IMR-90 (cell line): ENCODE results near the gene FAM98B. TPM values are rescaled to one million over a fixed set of nuclear protein-coding genes. Genes with fewer than 3 reads are reported as not detected.

Experiments used
- ATAC-seq: fragments of 200-7000 bp; cut with Tn5 transposase; 2 replicates; pipeline ENCODE4 v1.9.1; 2020; ENCODE audit warnings: low read depth, mild to moderate bottlenecking, moderate library complexity
- BruUV-seq: library from RNA; stranded (reverse); fragments of 400-500 nt; replicated peaks from 2 replicates; lab custom pipeline; 2021; lab: Mats Ljungman, UMichigan
- CTCF ChIA-PET: fragments of 300-600 bp; formaldehyde crosslinking; extraction: SDS; loops from one replicate; lab custom pipeline; 2021; ENCODE audit warnings: antibody characterized with exemption; lab: Yijun Ruan, JAX
- POLR2A ChIA-PET: fragments of 300-600 bp; sonication (Branson Sonifier 250); formaldehyde crosslinking; loops from one replicate; lab custom pipeline; 2022; ENCODE audit warnings: antibody characterized with exemption; ENCODE audit not compliant: unreplicated experiment; lab: Charles Lee
- DNase-seq: peaks from one replicate; pipeline ENCODE4 v3.0.0; 2013
- H2AFZ ChIP-seq: replicated peaks from 2 replicates; pipeline ENCODE3; 2013; ENCODE audit warnings: low read length, mild to moderate bottlenecking; ENCODE audit not compliant: poor library complexity
- H2AK5ac ChIP-seq: 2 replicates; pipeline ENCODE4 v1.6.1; 2013; ENCODE audit warnings: low read depth, low read length, inconsistent platforms
- H2AK9ac ChIP-seq: replicated peaks from 2 replicates; pipeline ENCODE3; 2013; ENCODE audit warnings: mild to moderate bottlenecking, low read depth, low read length, moderate library complexity; ENCODE audit not compliant: poor library complexity
- H2BK120ac ChIP-seq: 2 replicates; pipeline ENCODE4 v1.6.1; 2013; ENCODE audit warnings: low read depth, low read length, inconsistent platforms
- H2BK15ac ChIP-seq: 3 replicates; pipeline ENCODE4 v1.6.1; 2013; ENCODE audit warnings: low read depth, low read length, inconsistent platforms
- H2BK20ac ChIP-seq: 2 replicates; pipeline ENCODE4 v1.6.1; 2013; ENCODE audit warnings: low read depth, mild to moderate bottlenecking, inconsistent platforms, low read length, moderate library complexity
- H2BK5ac ChIP-seq: 2 replicates; pipeline ENCODE4 v1.6.1; 2013; ENCODE audit warnings: mild to moderate bottlenecking, low read depth, low read length, inconsistent platforms; ENCODE audit not compliant: poor library complexity, severe bottlenecking
- H3K14ac ChIP-seq: replicated peaks from 2 replicates; pipeline ENCODE4 v1.6.1; 2013; ENCODE audit warnings: low read depth, low read length, inconsistent platforms
- H3K18ac ChIP-seq: 2 replicates; pipeline ENCODE4 v1.6.1; 2013; ENCODE audit warnings: low read depth, low read length, control low read depth
- H3K23ac ChIP-seq: 2 replicates; pipeline ENCODE4 v1.6.1; 2013; ENCODE audit warnings: low read depth, low read length, inconsistent platforms
- H3K27ac ChIP-seq: 2 replicates; pipeline ENCODE4 v1.5.1; 2013; ENCODE audit warnings: mild to moderate bottlenecking, control low read depth, low read length; ENCODE audit not compliant: insufficient read depth
- H3K27me3 ChIP-seq: 2 replicates; pipeline ENCODE4 v1.6.1; 2013; ENCODE audit warnings: low read length; ENCODE audit not compliant: control insufficient read depth, insufficient read depth
- H3K36me3 ChIP-seq: 2 replicates; pipeline ENCODE4 v1.6.1; 2013; ENCODE audit warnings: low read length, mixed read lengths; ENCODE audit not compliant: control insufficient read depth, insufficient read depth
- H3K4ac ChIP-seq: 2 replicates; pipeline ENCODE4 v1.6.1; 2013; ENCODE audit warnings: low read depth, low read length, inconsistent platforms
- H3K4me1 ChIP-seq: 2 replicates; pipeline ENCODE4 v1.6.1; 2013; ENCODE audit warnings: low read length, mixed read lengths; ENCODE audit not compliant: control insufficient read depth, insufficient read depth
- H3K4me2 ChIP-seq: 2 replicates; pipeline ENCODE4 v1.6.1; 2013; ENCODE audit warnings: low read depth, mild to moderate bottlenecking, control low read depth, low read length, moderate library complexity
- H3K4me3 ChIP-seq: 2 replicates; pipeline ENCODE4 v1.5.1; 2013; ENCODE audit warnings: low read depth, mild to moderate bottlenecking, control low read depth, low read length, moderate library complexity; ENCODE audit not compliant: insufficient read depth
- H3K56ac ChIP-seq: 2 replicates; pipeline ENCODE4 v1.6.1; 2013; ENCODE audit warnings: low read length, inconsistent platforms; ENCODE audit not compliant: insufficient read depth; ENCODE audit errors: extremely low read depth
- H3K79me1 ChIP-seq, 2 experiments: 2 replicates each; pipeline ENCODE4 v1.6.1; 2013; ENCODE audit warnings: low read length in 2 of 2, inconsistent platforms in 1 of 2, low read depth in 1 of 2
- H3K9ac ChIP-seq: 2 replicates; pipeline ENCODE4 v1.6.1; 2013; ENCODE audit warnings: low read depth, low read length, control low read depth
- H3K9me1 ChIP-seq: 2 replicates; pipeline ENCODE4 v1.6.1; 2013; ENCODE audit warnings: low read length, inconsistent platforms; ENCODE audit not compliant: insufficient read depth
- H3K9me3 ChIP-seq: 2 replicates; pipeline ENCODE4 v1.6.1; 2013; ENCODE audit warnings: low read length; ENCODE audit not compliant: control insufficient read depth, insufficient read depth
- H4K20me1 ChIP-seq: 2 replicates; pipeline ENCODE4 v1.6.1; 2013; ENCODE audit warnings: low read length, inconsistent platforms; ENCODE audit not compliant: insufficient read depth
- H4K5ac ChIP-seq: 2 replicates; pipeline ENCODE4 v1.6.1; 2013; ENCODE audit warnings: mild to moderate bottlenecking, low read depth, low read length, control low read depth
- H4K8ac ChIP-seq, 2 experiments: 2 replicates each; pipeline ENCODE4 v1.6.1; 2013; ENCODE audit warnings: low read depth in 2 of 2, low read length in 2 of 2, control low read depth in 1 of 2, inconsistent platforms in 1 of 2
- H4K91ac ChIP-seq: 2 replicates; pipeline ENCODE4 v1.6.1; 2013; ENCODE audit warnings: low read depth, low read length, inconsistent platforms; ENCODE audit not compliant: insufficient read depth
- BHLHE40 ChIP-seq: fragments of 150-350 bp; IDR thresholded peaks from 2 replicates; pipeline ENCODE4 v1.6.1; 2016; ENCODE audit warnings: mild to moderate bottlenecking, low read depth, low read length
- CEBPB ChIP-seq: IDR thresholded peaks from 2 replicates; pipeline ENCODE4 v1.6.1; 2012; ENCODE audit warnings: low read depth, low read length, improper control_type of control experiment
- CHD1 ChIP-seq: IDR thresholded peaks from 2 replicates; pipeline ENCODE4 v1.6.1; 2012; ENCODE audit warnings: low read depth, low read length, improper control_type of control experiment
- CTCF ChIP-seq: conservative IDR thresholded peaks from 2 replicates; pipeline ENCODE4 v1.5.1; 2012; ENCODE audit warnings: mild to moderate bottlenecking, low read depth, low read length, improper control_type of control experiment
- ELK1 ChIP-seq: fragments of 150-350 bp; IDR thresholded peaks from 2 replicates; pipeline ENCODE4 v1.6.1; 2016; ENCODE audit warnings: low read depth, mild to moderate bottlenecking, low read length, moderate library complexity, borderline replicate concordance
- FOS ChIP-seq: fragments of 150-350 bp; IDR thresholded peaks from 2 replicates; pipeline ENCODE4 v1.6.1; 2016; ENCODE audit warnings: low read depth, low read length
- MAFK ChIP-seq: IDR thresholded peaks from 2 replicates; pipeline ENCODE4 v1.6.1; 2012; ENCODE audit warnings: low read depth, low read length, improper control_type of control experiment
- MAZ ChIP-seq: IDR thresholded peaks from 2 replicates; pipeline ENCODE4 v1.6.1; 2012; ENCODE audit warnings: low read depth, mild to moderate bottlenecking, low read length, improper control_type of control experiment, moderate library complexity, borderline replicate concordance
- MXI1 ChIP-seq: IDR thresholded peaks from 2 replicates; pipeline ENCODE4 v1.6.1; 2012; ENCODE audit warnings: low read depth, mild to moderate bottlenecking, low read length, moderate library complexity, borderline replicate concordance
- NFE2L2 ChIP-seq: fragments of 150-350 bp; IDR thresholded peaks from 2 replicates; pipeline ENCODE4 v1.6.1; 2016; ENCODE audit warnings: low read depth, mild to moderate bottlenecking, low read length
- POLR2A ChIP-seq: IDR thresholded peaks from 2 replicates; pipeline ENCODE4 v1.6.1; 2012; ENCODE audit warnings: mild to moderate bottlenecking, low read depth, low read length
- RAD21 ChIP-seq: IDR thresholded peaks from 2 replicates; pipeline ENCODE4 v1.6.1; 2012; ENCODE audit warnings: low read length, improper control_type of control experiment
- RCOR1 ChIP-seq: IDR thresholded peaks from 2 replicates; pipeline ENCODE4 v1.6.1; 2012; ENCODE audit warnings: mild to moderate bottlenecking, low read length, improper control_type of control experiment; ENCODE audit not compliant: insufficient replicate concordance
- RFX5 ChIP-seq: IDR thresholded peaks from 2 replicates; pipeline ENCODE4 v1.8.0; 2012; ENCODE audit warnings: low read depth, mild to moderate bottlenecking, low read length, moderate library complexity
- SMC3 ChIP-seq: fragments of 150-350 bp; IDR thresholded peaks from 2 replicates; pipeline ENCODE4 v1.6.1; 2016; ENCODE audit warnings: low read depth, mild to moderate bottlenecking, antibody characterized with exemption, low read length, moderate library complexity
- WGBS, 2 experiments: methylation state at CpG; one replicate each; pipeline versions ENCODE4 v1.1.5 to v1.1.7; 2013; ENCODE audit warnings: missing lambda C conversion rate in 2 of 2; ENCODE audit not compliant: insufficient read length in 1 of 2; ENCODE audit errors: extremely low coverage in 2 of 2; 5-methylcytosine and 5-hydroxymethylcytosine counted together
- dilution Hi-C: fragments of 300-500 bp; cut with HindIII; formaldehyde crosslinking; loops from one replicate; pipeline ENCODE4 v1.14.3; 2018; ENCODE audit warnings: low sequenced_read_pairs; ENCODE audit not compliant: unreplicated experiment
- in situ Hi-C: fragments of 300-500 bp; cut with MboI; formaldehyde crosslinking; loops from 3 replicates; pipeline ENCODE4 v1.14.3; 2019; ENCODE audit warnings: low sequenced_read_pairs, inconsistent platforms, mixed read lengths
- intact Hi-C: fragments of 100-400 bp; cut with micrococcal nuclease; formaldehyde crosslinking; loops from 2 replicates; pipeline ENCODE4 v1.10.0; 2022
- polyA plus RNA-seq, 3 experiments: library from polyadenylated mRNA; depleted of rRNA; stranded (reverse); fragments of >200 nt; gene quantifications; 2 replicates each; pipeline ENCODE4 v1.2.3, GENCODE V29; 2012; ENCODE audit warnings: low replicate concordance in 1 of 3
- total RNA-seq: library from RNA; depleted of rRNA; stranded (reverse); fragments of >200 nt; gene quantifications from 2 replicates; pipeline ENCODE4 v1.2.3, GENCODE V29; 2012
- TF ChIP-seq, protein P1 (sequence below): fragments of 150-350 bp; IDR thresholded peaks from 2 replicates; pipeline ENCODE4 v1.6.1; 2017; ENCODE audit warnings: mild to moderate bottlenecking, antibody characterized with exemption, low read length, low read depth

Gene FAM98B
- total and polyA plus RNA-seq, 2 of the 4 experiments (the other 2 are of a cell fraction): 2.7 to 12.2 TPM

- H3K27me3 ChIP-seq: no peaks in the 10 kb centered on the region
- no peak for TF ChIP-seq SMC3
- no peak for TF ChIP-seq CTCF
- TF ChIP-seq, protein P1, sequence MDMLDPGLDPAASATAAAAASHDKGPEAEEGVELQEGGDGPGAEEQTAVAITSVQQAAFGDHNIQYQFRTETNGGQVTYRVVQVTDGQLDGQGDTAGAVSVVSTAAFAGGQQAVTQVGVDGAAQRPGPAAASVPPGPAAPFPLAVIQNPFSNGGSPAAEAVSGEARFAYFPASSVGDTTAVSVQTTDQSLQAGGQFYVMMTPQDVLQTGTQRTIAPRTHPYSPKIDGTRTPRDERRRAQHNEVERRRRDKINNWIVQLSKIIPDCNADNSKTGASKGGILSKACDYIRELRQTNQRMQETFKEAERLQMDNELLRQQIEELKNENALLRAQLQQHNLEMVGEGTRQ: no peak
- TF ChIP-seq BHLHE40: no peak
- no peak for TF ChIP-seq NFE2L2
- no peak for TF ChIP-seq MAFK
- TF ChIP-seq RAD21: no peak
- no peak for TF ChIP-seq CHD1
- TF ChIP-seq POLR2A: no peak
- TF ChIP-seq FOS: no peak
- no peak for TF ChIP-seq MXI1
- TF ChIP-seq RFX5: no peak
- no peak for TF ChIP-seq RCOR1
- no peak for TF ChIP-seq MAZ
- TF ChIP-seq ELK1: no peak
- no peak for TF ChIP-seq CEBPB
- WGBS, 2 experiments: no CpG with 5 or more reads among the region's 2 CpGs
- no peak overlapping the region for H4K5ac ChIP-seq
- H3K79me1 ChIP-seq: no peaks in the 10 kb centered on the region
- no TSS peak for BruUV-seq
- H2BK15ac ChIP-seq: no peak overlapping the region
- no peak overlapping the region for H2AK5ac ChIP-seq
- no peaks in the 10 kb centered on the region for H3K4me1 ChIP-seq
- ATAC-seq: no peak
- H4K20me1 ChIP-seq: no peaks in the 10 kb centered on the region
- H3K9ac ChIP-seq: no peak overlapping the region
- intact Hi-C loops: no loop called here
- no peak overlapping the region for H3K4me3 ChIP-seq
- H2BK5ac ChIP-seq: no peak overlapping the region
- no peak overlapping the region for H2BK20ac ChIP-seq
- dilution Hi-C loops: no loop called here
- H4K91ac ChIP-seq: no peak overlapping the region
- no peak overlapping the region for H3K23ac ChIP-seq
- H3K36me3 ChIP-seq: no peaks in the 10 kb centered on the region
- H3K56ac ChIP-seq: no peak overlapping the region
- no peak overlapping the region for H3K4me2 ChIP-seq
- ChIA-PET CTCF (no interaction called here), POLR2A (no interaction called here)
- H3K4ac ChIP-seq: no peak overlapping the region
- H3K9me3 ChIP-seq: no peaks in the 10 kb centered on the region
- no peak for DNase-seq
- in situ Hi-C loops: no loop called here
- H4K8ac ChIP-seq: no peak overlapping the region
- H2AK9ac ChIP-seq: no peak overlapping the region
- H3K18ac ChIP-seq: no peak overlapping the region
- no peak overlapping the region for H3K14ac ChIP-seq
- no peak overlapping the region for H2AFZ ChIP-seq
- peaks cover 5% of the 10 kb centered on the region; the same call in 1 of the 2 replicates for H3K9me1 ChIP-seq
- no peak overlapping the region for H3K27ac ChIP-seq
- no peak overlapping the region for H2BK120ac ChIP-seq
Measured at GRCh38 chr15:38503496-38503895, 49.6 kb downstream of the FAM98B start.
